OCI-LY7 (cell line): Measurements from ENCODE around the gene DDX43. TPM values are rescaled to one million over a fixed set of nuclear protein-coding genes. Genes with fewer than 3 reads are reported as not detected.

Experiments
- BruUV-seq: library from RNA; stranded (reverse); fragments of 400-500 nt; replicated peaks from 2 replicates; lab custom pipeline; 2021; lab: Mats Ljungman, UMichigan
- CTCF ChIA-PET: fragments of 300-600 bp; sonication (Branson Sonifier 250); formaldehyde crosslinking; loops from one replicate; lab custom pipeline; 2022; ENCODE audit warnings: antibody characterized with exemption; ENCODE audit not compliant: unreplicated experiment; lab: Charles Lee
- POLR2A ChIA-PET: fragments of 300-600 bp; sonication (Branson Sonifier 250); formaldehyde crosslinking; loops from one replicate; lab custom pipeline; 2022; ENCODE audit warnings: antibody characterized with exemption; lab: Charles Lee
- DNase-seq: peaks from one replicate; pipeline ENCODE4 v3.0.0-alpha.2; 2015; ENCODE audit warnings: low spot score
- H2AFZ ChIP-seq: fragments of 200-600 bp; sonication (generic), shearing (Covaris generic); 2 replicates; pipeline ENCODE4 v1.6.1; 2014; ENCODE audit warnings: mild to moderate bottlenecking, antibody characterized with exemption, low read length, moderate library complexity
- H3K27ac ChIP-seq: fragments of 200-600 bp; sonication (generic); 2 replicates; pipeline ENCODE4 v1.5.1; 2014; ENCODE audit warnings: mixed run types, low read depth, mild to moderate bottlenecking, moderate library complexity, low read length, inconsistent platforms; ENCODE audit not compliant: poor library complexity, severe bottlenecking
- H3K36me3 ChIP-seq: fragments of 200-600 bp; sonication (generic); 2 replicates; pipeline ENCODE4 v1.6.1; 2014; ENCODE audit warnings: mild to moderate bottlenecking, antibody characterized with exemption, low read length, moderate library complexity, mixed read lengths; ENCODE audit not compliant: insufficient read depth
- H3K4me1 ChIP-seq: fragments of 200-600 bp; sonication (generic); 2 replicates; pipeline ENCODE4 v1.5.1; 2014; ENCODE audit warnings: mild to moderate bottlenecking, low read length; ENCODE audit not compliant: insufficient read depth, poor library complexity, severe bottlenecking
- H3K4me2 ChIP-seq: fragments of 200-600 bp; sonication (generic); 2 replicates; pipeline ENCODE4 v1.6.1; 2014; ENCODE audit warnings: mild to moderate bottlenecking, low read length
- H3K4me3 ChIP-seq: fragments of 200-600 bp; sonication (generic); 2 replicates; pipeline ENCODE4 v1.5.1; 2014; ENCODE audit warnings: mild to moderate bottlenecking, low read depth, low read length; ENCODE audit not compliant: poor library complexity, severe bottlenecking
- H3K79me2 ChIP-seq: fragments of 200-600 bp; sonication (generic); 2 replicates; pipeline ENCODE4 v1.6.1; 2016; ENCODE audit warnings: low read depth, mild to moderate bottlenecking, low read length, moderate library complexity, mixed read lengths; ENCODE audit not compliant: insufficient read depth
- H3K9me2 ChIP-seq: fragments of 200-600 bp; sonication (generic); 2 replicates; pipeline ENCODE4 v1.6.1; 2016; ENCODE audit warnings: mild to moderate bottlenecking, low read length, mixed read lengths; ENCODE audit not compliant: insufficient read depth
- H3K9me3 ChIP-seq: fragments of 200-600 bp; sonication (generic); 2 replicates; pipeline ENCODE4 v1.6.1; 2014; ENCODE audit warnings: mild to moderate bottlenecking, mixed run types, low read length, mixed read lengths
- H4K20me1 ChIP-seq: fragments of 200-600 bp; sonication (generic); 2 replicates; pipeline ENCODE4 v1.6.1; 2014; ENCODE audit warnings: mild to moderate bottlenecking, antibody characterized with exemption, low read length, moderate library complexity, mixed read lengths; ENCODE audit not compliant: insufficient read depth
- EZH2phosphoT487 ChIP-seq: fragments of 200-600 bp; sonication (generic); IDR thresholded peaks from 2 replicates; pipeline ENCODE4 v1.6.1; 2018; ENCODE audit warnings: low read depth, borderline replicate concordance, mild to moderate bottlenecking, mixed run types, antibody characterized with exemption, low read length, moderate library complexity, mixed read lengths
- intact Hi-C: fragments of 100-400 bp; cut with micrococcal nuclease; formaldehyde crosslinking; loops from one replicate; pipeline ENCODE4 v1.10.0; 2022; ENCODE audit not compliant: unreplicated experiment
- total RNA-seq, 2 experiments: library from RNA; depleted of rRNA in 1 of 2; stranded (reverse); fragments of >200 nt in 1 of 2; shearing (Covaris generic) in 1 of 2; gene quantifications; 2 replicates each; pipeline ENCODE4 v1.2.3, GENCODE V29; 2014 to 2022
- TF ChIP-seq, protein P1 (sequence below): fragments of 200-600 bp; sonication (generic); conservative IDR thresholded peaks from 2 replicates; pipeline ENCODE4 v1.5.1; 2014; ENCODE audit warnings: mild to moderate bottlenecking, antibody characterized with exemption, low read length, moderate library complexity, mixed read lengths

DDX43 gene
- total RNA-seq, 2 experiments from 2014 or later = not detected

DNA sequence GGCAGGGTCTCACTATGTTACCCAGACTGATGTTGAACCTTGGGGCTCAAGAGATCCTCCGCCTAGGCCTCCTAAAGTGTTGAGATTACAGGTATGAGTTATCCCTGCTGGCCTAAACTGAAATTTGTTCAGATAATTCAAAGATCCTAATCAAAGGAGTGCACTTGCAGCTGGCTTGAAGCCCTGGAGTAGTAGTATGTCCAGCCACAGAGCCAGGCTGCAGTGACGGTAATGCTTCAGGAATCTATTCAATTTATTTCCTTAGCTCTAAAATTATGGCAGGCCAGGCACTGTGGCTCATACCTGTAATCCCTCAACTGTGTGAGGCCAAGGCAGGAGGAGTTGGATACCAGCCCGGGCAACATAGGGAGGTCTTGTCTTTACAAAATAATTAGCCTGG, 1.4 kb upstream of the DDX43 start:
- Histone ChIP-seq H3K9me3 (no peaks in the 10 kb centered on the region), H3K36me3 (no peaks in the 10 kb centered on the region), H3K9me2 (no peaks in the 10 kb centered on the region), H2AFZ (no peak overlapping the region), H4K20me1 (no peaks in the 10 kb centered on the region), H3K79me2 (no peaks in the 10 kb centered on the region), H3K4me1 (peaks cover 3% of the 10 kb centered on the region), H3K27ac (no peak overlapping the region), H3K4me3 (no peak overlapping the region), H3K4me2 (no peak overlapping the region)
- intact Hi-C loops = no loop called here
- ChIA-PET CTCF (interaction anchor here (0.5 kb wide), 1 partner anchor 222 kb away, joined by 3 read pairs; no protein-coding TSS in a partner anchor), POLR2A (interaction anchor here (0.5 to 1.6 kb wide), 2 partner anchors 13 to 174 kb away, joined by 3 to 11 read pairs; no protein-coding TSS in a partner anchor)
- BruUV-seq = no TSS peak
- no peak for DNase-seq
- TF ChIP-seq, protein P1, sequence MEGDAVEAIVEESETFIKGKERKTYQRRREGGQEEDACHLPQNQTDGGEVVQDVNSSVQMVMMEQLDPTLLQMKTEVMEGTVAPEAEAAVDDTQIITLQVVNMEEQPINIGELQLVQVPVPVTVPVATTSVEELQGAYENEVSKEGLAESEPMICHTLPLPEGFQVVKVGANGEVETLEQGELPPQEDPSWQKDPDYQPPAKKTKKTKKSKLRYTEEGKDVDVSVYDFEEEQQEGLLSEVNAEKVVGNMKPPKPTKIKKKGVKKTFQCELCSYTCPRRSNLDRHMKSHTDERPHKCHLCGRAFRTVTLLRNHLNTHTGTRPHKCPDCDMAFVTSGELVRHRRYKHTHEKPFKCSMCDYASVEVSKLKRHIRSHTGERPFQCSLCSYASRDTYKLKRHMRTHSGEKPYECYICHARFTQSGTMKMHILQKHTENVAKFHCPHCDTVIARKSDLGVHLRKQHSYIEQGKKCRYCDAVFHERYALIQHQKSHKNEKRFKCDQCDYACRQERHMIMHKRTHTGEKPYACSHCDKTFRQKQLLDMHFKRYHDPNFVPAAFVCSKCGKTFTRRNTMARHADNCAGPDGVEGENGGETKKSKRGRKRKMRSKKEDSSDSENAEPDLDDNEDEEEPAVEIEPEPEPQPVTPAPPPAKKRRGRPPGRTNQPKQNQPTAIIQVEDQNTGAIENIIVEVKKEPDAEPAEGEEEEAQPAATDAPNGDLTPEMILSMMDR = no peak
- TF ChIP-seq EZH2phosphoT487 = no peak

DNA sequence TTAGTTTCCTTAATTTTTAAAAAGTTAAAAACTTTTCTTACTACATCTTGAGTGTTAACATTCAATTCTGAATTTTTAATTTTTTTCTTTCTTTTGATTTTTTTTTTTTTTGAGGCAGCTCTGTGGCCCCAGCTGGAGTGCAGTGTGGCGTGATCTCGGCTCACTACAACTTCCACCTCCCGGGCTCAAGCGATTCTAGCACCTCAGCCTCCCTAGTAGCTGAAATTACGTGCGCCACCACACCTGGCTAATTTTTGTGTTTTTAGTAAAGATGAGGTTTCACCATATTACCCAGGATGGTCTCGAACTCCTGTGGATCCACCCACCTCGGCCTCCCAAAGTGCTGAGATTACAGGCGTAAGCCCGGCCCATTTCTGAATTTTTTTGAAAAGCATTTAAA, 1.2 kb downstream of the DDX43 start:
- Histone ChIP-seq H3K9me2 (no peaks in the 10 kb centered on the region), H3K4me3 (no peak overlapping the region), H4K20me1 (no peaks in the 10 kb centered on the region), H3K36me3 (no peaks in the 10 kb centered on the region), H3K4me1 (no peaks in the 10 kb centered on the region), H3K4me2 (no peak overlapping the region), H3K27ac (no peak overlapping the region), H3K9me3 (no peaks in the 10 kb centered on the region), H3K79me2 (no peaks in the 10 kb centered on the region), H2AFZ (no peak overlapping the region)
- POLR2A ChIA-PET = interaction anchor here (0.5 to 0.7 kb wide), 4 partner anchors 189 to 700 kb away, joined by 3 to 7 read pairs (median 4); no protein-coding TSS in a partner anchor
- no peak for DNase-seq
- CTCF ChIA-PET = no interaction called here
- intact Hi-C loops = no loop called here
- TF ChIP-seq, protein P1 = no peak
- TF ChIP-seq EZH2phosphoT487 = no peak
- BruUV-seq = no TSS peak

DNA sequence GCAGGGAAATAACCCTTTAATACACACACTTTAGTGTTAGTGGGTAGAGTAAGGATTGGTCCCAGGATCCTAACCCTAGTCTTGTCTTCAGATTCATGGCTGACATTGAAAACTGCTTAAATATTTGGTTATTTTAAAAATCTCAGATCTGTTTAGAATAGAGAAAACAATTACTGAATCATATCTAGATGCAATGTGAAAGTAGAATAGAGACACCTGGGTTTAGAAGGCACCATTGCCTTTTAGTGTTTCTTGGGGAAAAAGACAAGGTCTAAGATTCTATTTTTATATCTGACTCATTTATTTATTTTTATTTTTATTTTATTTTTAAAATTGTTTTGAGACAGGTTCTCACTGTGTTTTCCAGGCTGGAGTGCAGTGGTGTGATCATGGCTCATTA, 6.0 kb downstream of the DDX43 start:
- H3K4me2 ChIP-seq = no peak overlapping the region
- H2AFZ ChIP-seq = no peak overlapping the region
- H3K79me2 ChIP-seq = no peaks in the 10 kb centered on the region
- no peak overlapping the region for H3K4me3 ChIP-seq
- DNase-seq = no peak
- no TSS peak for BruUV-seq
- H4K20me1 ChIP-seq = no peaks in the 10 kb centered on the region
- ChIA-PET CTCF (no interaction called here), POLR2A (no interaction called here)
- intact Hi-C loops = no loop called here
- H3K9me2 ChIP-seq = no peaks in the 10 kb centered on the region
- H3K4me1 ChIP-seq = no peaks in the 10 kb centered on the region
- H3K36me3 ChIP-seq = no peaks in the 10 kb centered on the region
- H3K27ac ChIP-seq = no peak overlapping the region
- TF ChIP-seq, protein P1 = no peak
- TF ChIP-seq EZH2phosphoT487 = no peak
- H3K9me3 ChIP-seq = no peaks in the 10 kb centered on the region
